Measurements from ENCODE around the gene CLCN6.

Gene CLCN6

GRCh38 chr1:11838349-11839272 lies 32.6 kb downstream of the CLCN6 start:
- TF ChIP-seq POLR2A (IDR thresholded peaks at IDR 0.05; ENCODE audit: low read depth, low read length) (no peak), POLR2AphosphoS5 (IDR thresholded peaks at IDR 0.05; ENCODE audit: low read depth, low read length) (no peak), TAF1 (IDR thresholded peaks at IDR 0.05; ENCODE audit: borderline replicate concordance, low read depth, low read length) (no peak)
- FAIRE-seq (peak; percentile 85), DNase-seq (ENCODE audit: insufficient read length) (peak; percentile 94)

DNA sequence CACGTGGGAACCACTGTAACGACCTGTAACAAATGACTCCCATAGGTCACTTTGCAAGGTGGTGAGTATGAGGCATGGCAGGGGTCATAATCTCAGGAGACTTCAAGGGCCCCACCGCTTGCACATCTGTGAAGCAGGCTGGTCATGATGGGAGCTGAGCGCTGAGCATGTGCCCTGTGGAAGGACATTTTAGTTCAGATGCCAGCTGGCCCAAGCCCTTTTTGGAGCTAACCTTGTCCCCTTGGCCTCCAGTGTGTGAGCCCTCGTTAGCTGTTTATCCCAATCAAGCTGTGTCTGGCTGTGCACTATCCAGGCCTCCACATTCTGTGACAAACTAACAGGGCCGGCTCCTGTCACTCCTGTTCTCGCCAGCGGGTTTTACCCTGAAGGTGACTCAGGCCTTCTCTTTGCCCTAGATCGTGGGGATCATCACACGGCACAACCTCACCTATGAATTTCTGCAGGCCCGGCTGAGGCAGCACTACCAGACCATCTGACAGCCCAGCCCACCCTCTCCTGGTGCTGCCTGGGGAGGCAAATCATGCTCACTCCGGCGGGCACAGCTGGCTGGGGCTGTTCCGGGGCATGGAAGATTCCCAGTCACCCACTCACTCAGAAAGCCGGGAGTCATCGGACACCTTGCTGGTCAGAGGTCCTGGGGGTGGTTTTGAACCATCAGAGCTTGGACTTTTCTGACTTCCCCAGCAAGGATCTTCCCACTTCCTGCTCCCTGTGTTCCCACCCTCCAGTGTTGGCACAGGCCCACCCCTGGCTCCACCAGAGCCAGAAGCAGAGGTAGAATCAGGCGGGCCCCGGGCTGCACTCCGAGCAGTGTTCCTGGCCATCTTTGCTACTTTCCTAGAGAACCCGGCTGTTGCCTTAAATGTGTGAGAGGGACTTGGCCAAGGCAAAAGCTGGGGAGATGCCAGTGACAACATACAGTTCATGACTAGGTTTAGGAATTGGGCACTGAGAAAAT lies 34.0 kb downstream of the CLCN6 start:
- no peak for TF ChIP-seq POLR2A (IDR thresholded peaks at IDR 0.05; ENCODE audit: low read depth, low read length)
- DNase-seq (ENCODE audit: insufficient read length), result no peak
- FAIRE-seq, result no peak

DNA sequence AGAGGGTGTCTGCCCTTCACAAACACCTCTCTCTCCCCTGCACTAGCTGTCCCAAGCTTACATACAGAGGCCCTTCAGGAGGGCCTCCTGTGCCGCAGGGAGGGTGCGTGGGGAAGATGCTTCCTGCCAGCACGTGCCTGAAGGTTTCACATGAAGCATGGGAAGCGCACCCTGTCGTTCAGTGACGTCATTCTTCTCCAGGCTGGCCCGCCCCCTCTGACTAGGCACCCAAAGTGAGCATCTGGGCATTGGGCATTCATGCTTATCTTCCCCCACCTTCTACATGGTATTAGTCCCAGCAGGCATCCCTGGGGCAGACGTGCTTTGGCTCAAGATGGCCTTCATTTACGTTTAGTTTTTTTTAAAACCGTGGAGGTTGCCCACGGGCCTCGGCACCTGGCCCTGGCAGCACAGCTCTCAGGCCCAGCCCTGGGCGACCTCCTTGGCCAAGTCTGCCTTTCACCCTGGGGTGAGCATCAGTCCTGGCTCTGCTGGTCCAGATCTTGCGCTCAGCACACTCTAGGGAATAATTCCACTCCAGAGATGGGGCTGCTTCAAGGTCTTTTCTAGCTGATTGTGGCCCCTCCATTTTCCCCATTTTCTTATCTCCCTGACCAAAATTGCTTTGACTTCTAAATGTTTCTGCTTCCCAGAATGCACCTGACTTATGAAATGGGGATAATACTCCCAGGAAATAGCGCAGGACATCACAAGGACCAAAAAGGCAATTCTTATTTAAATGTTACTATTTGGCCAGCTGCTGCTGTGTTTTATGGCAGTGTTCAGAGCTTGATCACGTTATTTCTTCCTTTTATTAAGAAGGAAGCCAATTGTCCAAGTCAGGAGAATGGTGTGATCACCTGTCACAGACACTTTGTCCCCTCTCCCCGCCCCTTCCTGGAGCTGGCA lies 35.5 kb downstream of the CLCN6 start:
- TF ChIP-seq POLR2A (IDR thresholded peaks at IDR 0.05; ENCODE audit: low read depth, low read length) (no peak), TAF1 (IDR thresholded peaks at IDR 0.05; ENCODE audit: borderline replicate concordance, low read depth, low read length) (no peak), POLR2AphosphoS5 (IDR thresholded peaks at IDR 0.05; ENCODE audit: low read depth, low read length) (no peak)
- no peak for DNase-seq (ENCODE audit: insufficient read length)
- no peak for FAIRE-seq

DNA sequence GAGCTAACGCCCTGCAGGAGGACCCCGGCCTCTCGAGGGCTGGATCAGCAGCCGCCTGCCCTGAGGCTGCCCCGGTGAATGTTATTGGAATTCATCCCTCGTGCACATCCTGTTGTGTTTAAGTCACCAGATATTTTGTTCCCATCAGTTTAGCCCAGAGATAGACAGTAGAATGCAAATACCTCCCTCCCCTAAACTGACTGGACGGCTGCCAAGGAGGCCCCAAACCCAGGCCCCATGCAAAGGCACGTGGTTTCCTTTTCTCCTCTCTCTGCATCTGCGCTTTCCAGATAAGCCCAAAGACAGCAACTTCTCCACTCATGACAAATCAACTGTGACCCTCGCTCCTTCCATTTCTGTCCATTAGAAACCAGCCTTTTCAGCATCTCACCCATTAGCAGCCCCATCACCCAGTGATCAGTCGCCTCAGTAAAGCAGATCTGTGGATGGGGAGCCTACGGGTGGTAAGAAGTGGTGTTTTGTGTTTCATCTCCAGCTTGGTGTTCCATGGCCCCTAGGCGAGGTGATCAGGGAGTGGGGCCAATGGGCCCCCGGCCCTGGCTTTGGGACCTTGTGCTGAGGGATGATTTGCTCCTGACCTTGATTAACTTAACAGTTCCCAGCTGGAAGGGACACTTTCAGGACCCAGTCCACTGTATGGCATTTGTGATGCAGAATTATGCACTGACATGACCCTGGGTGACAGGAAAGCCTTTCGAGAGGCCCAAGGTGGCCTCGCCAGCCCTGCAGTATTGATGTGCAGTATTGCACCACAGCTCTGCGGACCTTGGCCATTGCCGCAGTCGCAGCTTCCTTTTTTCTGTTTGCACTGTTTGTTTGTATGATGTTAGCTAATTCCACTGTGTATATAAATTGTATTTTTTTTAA lies 36.4 kb downstream of the CLCN6 start:
- FAIRE-seq, result no peak
- no peak for TF ChIP-seq TAF1 (IDR thresholded peaks at IDR 0.05; ENCODE audit: borderline replicate concordance, low read depth, low read length)
- no peak for DNase-seq (ENCODE audit: insufficient read length)

DNA sequence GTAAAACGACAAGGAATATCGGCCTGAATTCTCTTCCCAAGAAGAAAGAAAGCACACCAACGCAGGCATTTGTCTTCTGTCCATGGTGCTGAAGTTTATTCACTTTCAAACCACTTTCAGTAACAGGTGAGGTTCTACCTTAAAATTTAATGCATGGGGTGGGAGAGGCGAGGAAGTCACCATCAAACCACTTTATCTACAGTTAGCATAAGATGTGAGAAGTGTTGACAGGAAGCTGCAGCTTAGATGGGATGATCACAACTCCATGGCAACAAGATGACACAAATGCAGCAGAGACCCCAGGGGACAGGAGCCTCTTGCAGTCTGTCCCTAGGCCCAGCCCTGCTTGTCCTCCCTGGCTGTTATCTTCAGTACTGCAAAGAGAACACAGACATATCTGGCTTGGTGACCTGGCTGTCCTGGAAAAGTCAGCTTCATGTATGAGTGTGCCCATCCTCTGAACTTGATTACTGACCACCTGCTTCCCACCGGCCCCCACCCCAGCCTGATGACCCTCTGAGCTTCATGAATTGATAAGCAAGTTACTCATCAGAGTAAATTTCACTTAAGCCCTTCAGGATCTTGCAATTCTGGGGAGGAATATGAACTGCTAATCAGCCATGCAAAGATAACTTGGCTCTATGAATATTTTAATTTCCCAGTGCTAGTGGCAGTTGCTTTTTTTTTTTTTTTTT lies 39.8 kb downstream of the CLCN6 start:
- DNase-seq (ENCODE audit: insufficient read length), result no peak
- no peak for TF ChIP-seq POLR2AphosphoS5 (IDR thresholded peaks at IDR 0.05; ENCODE audit: low read depth, low read length)
- TF ChIP-seq TAF1 (IDR thresholded peaks at IDR 0.05; ENCODE audit: borderline replicate concordance, low read depth, low read length), result no peak
- TF ChIP-seq POLR2A (IDR thresholded peaks at IDR 0.05; ENCODE audit: low read depth, low read length), result no peak
- no peak for FAIRE-seq

DNA sequence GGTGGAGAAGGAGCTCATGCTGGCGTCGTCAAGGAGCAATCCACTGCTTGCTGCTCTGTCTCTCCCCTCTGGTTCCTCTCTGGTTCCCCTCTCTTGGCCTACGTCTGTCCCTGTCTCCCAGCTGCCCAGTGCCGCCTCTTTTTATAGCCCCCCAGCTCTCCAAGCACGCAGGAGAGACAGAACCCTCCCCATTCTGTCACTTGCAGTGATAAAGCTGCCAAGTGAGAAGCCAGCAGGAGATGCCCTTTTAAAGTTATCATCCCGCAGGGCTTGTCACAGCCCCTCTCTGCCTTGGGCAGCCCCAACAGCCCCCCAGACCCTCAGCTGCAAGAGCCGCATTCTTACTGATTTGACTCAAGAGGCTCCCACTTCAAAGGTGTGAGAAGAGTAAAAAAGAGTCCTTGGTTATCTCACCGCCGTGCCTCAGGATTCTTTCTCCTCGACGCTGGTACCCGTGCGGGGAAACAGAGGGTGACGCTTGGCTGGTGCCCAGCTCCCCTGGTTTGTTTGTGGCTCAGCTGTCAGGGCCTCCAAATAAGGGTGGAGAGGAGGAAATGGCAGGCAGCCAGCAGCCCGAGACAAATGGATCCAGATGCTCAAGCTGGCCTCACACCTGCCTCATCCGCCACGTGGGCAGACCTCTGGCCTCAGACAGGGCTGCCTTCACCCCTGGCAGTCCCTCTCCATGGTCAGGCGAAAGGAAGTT lies 41.8 kb downstream of the CLCN6 start, which contains the start of gene NPPA:
Gene NPPA (minus strand): TSS at position 117 of the 706 bp plus-strand sequence. CDS start 99 bp downstream, at position 18.
- no peak for DNase-seq (ENCODE audit: insufficient read length)
- FAIRE-seq, result no peak
- TF ChIP-seq POLR2A (IDR thresholded peaks at IDR 0.05; ENCODE audit: low read depth, low read length), result no peak
- TF ChIP-seq TAF1 (IDR thresholded peaks at IDR 0.05; ENCODE audit: borderline replicate concordance, low read depth, low read length), result no peak
- no peak for TF ChIP-seq POLR2AphosphoS5 (IDR thresholded peaks at IDR 0.05; ENCODE audit: low read depth, low read length)

GRCh38 chr1:11848373-11848700 lies 42.3 kb downstream of the CLCN6 start:
- FAIRE-seq (no peak), DNase-seq (ENCODE audit: insufficient read length) (no peak)
- TF ChIP-seq TAF1 (IDR thresholded peaks at IDR 0.05; ENCODE audit: borderline replicate concordance, low read depth, low read length) (no peak), POLR2AphosphoS5 (IDR thresholded peaks at IDR 0.05; ENCODE audit: low read depth, low read length) (no peak), POLR2A (IDR thresholded peaks at IDR 0.05; ENCODE audit: low read depth, low read length) (no peak)

- FAIRE-seq, result no peak
- DNase-seq (ENCODE audit: insufficient read length), result no peak
- TF ChIP-seq POLR2AphosphoS5 (IDR thresholded peaks at IDR 0.05; ENCODE audit: low read depth, low read length), result no peak
- TF ChIP-seq TAF1 (IDR thresholded peaks at IDR 0.05; ENCODE audit: borderline replicate concordance, low read depth, low read length), result no peak
- no peak for TF ChIP-seq POLR2A (IDR thresholded peaks at IDR 0.05; ENCODE audit: low read depth, low read length)
Measured at GRCh38 chr1:11850156-11850555, 44.2 kb downstream of the CLCN6 start.

DNA sequence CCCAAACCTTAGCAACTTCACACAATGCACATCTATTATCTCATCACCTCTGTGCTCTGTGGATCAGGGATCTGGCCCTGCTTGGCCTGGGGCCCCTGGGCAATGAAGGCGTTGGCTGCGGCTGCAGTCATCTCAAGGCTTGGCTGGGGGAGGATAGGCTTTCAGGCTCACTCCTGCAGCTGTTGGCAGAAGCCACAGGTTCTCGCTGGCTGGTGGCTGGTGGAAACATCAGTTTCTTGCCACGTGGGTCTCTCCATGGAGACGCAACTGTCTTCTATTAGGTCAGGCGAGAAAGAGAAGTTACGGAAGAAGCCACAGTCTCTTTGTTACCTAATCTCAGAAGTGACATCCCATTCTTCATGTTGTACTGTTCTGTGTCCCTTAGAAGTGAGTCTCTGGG lies 45.2 kb downstream of the CLCN6 start:
- TF ChIP-seq TAF1 (IDR thresholded peaks at IDR 0.05; ENCODE audit: borderline replicate concordance, low read depth, low read length) (no peak), POLR2AphosphoS5 (IDR thresholded peaks at IDR 0.05; ENCODE audit: low read depth, low read length) (no peak), POLR2A (IDR thresholded peaks at IDR 0.05; ENCODE audit: low read depth, low read length) (no peak)
- DNase-seq (ENCODE audit: insufficient read length) (no peak), FAIRE-seq (no peak)

Measured in GM12892 (cell line).